Stimulated activated CD8-positive, alpha-beta memory T cell treated with anti-CD3 and anti-CD28 coated beads, Interleukin-7, amount 100 ng/mL, for 1 hour (primary cell): Measurements from ENCODE around the gene SMIM3.
"Not testable (repeated sequence)": the region's sequence is repeated elsewhere in the genome, so short reads cannot be mapped to it uniquely, and the experiment has no call there.

Experiments used
- DNase-seq, 2 donors: peaks; one replicate each; pipeline ENCODE4 v3.0.0-alpha.2; 2020; ENCODE audit warnings: low read depth in 2 of 2

SMIM3 gene, protein sequence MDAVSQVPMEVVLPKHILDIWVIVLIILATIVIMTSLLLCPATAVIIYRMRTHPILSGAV

DNA sequence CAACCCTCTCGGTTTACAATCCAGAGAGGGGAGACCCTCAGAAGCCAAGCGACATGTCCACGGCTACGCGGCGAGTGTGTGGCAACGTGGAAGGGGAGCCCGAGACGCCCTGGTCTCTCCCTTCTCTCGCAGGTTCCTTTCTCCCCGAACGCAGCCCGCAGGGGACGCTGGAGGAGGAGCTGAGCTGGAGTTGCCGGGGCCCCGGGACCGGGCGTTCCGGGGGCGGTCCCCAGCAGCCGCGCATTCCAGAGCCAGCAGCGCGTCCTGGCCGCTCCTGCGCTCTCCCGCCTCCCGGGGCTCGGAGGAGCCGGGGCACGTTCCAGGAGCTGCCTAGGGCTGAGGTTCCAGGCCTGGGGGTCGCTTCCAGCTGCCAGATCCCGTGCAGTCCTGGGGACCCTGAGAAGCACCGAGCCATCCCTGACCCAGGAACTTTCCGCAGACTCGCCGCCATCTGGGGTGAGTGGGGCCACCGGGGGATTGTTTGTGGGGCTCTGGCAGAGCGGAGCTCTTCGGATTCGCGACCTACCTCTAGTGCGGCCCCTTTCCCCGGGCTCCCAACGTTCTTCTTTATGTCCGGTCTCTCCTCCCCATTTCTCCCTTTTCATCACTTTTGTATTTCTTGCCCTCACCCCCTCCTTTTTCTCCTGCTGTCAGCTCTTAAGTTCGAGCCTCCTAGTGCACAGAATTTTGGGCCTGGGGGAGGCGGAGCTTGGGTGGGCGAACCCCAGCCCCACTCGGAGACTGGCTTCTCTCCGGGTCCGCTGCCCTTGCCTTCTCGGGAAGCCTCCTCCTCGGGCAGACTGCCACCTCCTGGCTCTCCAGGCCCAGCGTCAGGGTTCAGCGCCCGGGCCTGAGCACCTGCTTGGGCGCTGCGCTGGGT lies at the start of gene SMIM3:
Gene SMIM3, plus strand, starts transcription at position 241 of the 880 bp plus-strand sequence. CDS start 16,684 bp downstream, outside the sequence.
- no peak for DNase-seq

DNA sequence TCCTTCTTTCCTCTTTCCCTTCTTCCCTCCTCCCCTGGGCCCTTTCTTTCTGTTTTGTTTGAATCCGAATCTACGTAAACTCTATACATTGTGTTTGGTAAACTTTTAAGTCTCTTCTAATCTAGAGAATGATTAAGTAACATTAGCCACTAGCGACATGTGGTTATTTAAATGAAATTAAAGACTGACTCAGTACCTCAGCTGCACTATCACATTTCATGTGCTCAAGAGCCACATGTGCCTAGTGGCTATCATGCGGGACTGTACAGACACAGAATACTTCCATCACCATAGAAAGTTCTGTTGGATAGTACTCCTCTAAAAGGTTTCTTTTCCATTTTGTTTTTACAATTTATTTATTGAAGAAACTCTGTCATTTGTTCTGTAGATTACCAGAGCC lies 48.7 kb upstream of the SMIM3 start:
- no peak for DNase-seq

DNA sequence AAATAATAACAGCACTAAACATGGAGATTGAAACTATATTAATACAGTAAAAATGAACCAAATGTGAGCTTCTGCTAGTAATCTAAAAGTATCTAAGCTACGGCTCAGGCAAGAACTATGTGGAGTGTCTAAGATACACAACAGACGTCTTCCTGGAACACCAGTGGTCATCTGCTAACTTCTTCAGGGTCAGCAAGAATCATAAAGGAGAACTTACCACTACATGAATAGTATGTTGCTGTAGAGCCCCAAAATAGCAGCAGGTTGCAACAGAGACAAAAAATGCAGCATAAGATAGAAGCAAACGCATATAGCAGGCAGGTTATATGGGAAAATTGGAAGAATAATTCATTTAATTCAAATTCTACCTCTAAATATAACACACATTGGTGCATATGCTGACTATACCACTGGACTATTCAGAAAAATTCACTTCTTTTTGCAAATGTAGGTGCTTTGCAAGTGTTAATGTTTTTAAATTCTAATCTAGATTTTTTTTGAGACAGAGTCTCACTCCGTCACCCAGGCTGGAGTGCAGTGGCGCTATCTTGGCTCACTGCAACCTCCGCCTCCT lies 46.8 kb upstream of the SMIM3 start:
- DNase-seq, result no peak

DNA sequence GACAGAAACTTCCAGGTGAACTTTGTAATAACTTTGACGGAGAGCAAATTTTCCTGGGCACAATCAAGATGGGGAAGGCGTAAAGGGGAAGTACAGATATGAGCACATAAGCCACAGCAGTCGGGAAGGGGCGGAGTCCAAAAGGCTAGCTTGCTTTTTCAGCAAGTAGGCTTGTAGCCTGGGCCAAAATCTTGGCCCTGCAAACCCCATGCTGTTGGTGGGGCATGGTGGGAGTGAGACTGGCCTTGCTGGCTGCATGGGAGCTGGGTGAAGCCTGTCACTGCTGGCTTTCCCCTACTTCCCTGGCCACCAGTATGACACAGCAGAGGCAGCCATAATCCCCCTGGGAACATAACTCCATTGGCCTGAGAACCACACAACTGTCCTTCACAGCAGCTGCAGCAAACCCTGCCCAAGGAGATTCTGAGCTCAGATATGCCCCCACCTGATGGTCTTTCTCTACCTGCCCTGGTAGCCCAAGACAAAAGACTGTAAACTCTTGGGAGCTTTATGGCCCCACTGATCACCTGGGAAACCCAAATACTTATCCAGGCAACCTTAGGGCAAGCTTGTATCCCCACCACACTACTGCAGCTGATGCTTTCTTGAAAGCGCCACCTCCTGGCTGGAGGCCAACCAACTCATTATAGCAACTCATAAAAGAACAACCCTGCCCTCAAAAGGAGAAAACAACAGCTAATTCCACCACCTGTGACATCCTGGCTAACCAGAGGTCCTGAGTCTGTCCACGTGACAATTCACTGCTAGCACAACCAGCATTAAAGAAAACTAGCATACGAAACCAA lies 43.8 kb upstream of the SMIM3 start:
- DNase-seq, result no peak

DNA sequence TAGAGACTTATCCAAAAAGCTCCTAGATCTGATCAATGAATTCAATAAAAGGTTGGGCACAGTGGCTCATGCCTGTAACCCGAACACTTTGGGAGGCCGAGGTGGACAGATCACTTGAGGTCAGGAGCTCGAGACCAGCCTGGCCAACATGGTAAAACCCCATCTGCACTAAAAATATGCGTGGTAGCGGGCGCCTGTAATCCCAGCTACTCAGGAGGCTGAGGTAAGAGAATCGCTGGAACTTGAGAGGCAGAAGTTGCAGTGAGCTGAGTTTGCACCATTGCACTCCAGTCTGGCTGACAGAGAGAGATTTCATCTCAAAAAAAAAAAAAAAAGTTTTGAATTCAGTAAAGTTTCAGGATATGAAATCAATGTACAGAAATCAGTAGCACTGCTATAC lies 39.7 kb upstream of the SMIM3 start:
- DNase-seq, result no peak

DNA sequence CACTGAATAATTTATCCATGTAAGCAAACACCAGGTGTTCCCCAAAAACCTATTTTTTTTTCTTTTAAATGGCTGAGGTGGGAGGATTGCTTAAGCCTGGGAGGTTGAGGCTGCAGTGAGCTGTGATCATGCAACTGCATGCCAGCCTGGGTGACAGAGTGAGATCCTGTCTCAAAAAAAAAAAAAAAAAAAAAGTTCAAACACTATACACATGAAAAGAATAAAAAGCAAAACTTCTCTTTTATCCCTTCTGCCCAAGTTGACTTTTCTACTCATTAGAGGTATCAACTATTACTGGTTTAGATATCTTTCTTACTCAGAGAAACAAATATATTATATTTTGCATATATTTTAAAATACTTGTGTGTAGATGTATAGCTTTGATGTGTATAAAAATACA lies 37.6 kb upstream of the SMIM3 start:
- DNase-seq, result no peak

DNA sequence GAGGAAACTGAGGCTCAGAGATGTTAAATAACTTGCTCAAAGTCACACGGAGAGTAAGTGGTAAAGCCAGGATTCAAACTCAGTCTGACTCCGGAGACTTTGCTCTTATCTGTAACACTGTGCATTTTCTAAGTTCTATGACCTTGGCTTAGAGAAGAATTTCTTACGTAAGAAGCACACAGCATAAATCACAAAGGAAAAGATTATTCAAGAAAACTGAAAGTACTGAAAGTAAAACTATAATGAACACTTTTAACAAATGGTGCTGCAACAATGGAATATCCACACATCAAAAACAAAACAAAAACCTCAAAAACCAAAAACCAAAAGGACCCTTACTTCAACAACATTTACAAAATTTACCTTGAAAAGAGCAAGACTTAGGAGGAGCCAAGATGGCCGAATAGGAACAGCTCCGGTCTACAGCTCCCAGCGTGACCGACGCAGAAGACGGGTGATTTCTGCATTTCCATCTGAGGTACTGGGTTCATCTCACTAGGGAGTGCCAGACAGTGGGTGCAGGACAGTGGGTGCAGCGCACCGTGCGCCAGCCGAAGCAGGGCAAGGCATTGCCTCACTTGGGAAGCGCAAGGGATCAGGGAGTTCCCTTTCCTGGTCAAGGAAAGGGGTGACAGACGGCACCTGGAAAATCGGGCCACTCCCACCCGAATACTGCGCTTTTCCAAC lies 36.0 kb upstream of the SMIM3 start:
- DNase-seq, result not testable (repeated sequence)

DNA sequence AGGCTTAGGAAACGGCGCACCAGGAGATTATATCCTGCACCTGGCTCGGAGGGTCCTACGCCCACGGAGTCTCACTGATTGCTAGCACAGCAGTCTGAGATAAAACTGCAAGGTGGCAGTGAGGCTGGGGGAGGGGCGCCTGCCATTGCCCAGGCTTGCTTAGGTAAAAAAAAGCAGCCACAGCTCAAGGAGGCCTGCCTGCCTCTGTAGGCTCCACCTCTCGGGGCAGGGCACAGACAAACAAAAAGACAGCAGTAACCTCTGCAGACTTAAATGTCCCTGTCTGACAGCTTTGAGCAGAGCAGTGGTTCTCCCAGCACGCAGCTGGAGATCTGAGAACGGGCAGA lies 35.4 kb upstream of the SMIM3 start:
- DNase-seq, result not testable (repeated sequence)

DNA sequence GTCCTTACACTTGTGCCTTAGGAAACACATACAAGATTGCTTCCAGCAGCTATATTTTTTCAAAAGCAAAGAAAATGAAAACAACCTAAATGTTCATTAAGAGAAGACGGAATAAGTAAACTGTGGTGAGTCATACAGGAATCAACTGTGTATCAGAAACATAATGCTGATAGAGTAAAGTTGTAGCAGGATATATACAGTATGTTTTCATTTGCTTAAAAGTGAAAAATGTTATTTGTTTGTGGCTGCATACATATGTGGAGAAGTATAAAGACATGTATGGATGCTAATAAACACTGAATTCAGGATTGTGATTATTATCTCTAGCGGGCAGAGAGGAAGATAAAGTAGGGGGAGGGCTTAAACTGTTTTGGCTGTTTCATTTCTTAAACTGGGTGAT lies 28.1 kb upstream of the SMIM3 start:
- no peak for DNase-seq

DNA sequence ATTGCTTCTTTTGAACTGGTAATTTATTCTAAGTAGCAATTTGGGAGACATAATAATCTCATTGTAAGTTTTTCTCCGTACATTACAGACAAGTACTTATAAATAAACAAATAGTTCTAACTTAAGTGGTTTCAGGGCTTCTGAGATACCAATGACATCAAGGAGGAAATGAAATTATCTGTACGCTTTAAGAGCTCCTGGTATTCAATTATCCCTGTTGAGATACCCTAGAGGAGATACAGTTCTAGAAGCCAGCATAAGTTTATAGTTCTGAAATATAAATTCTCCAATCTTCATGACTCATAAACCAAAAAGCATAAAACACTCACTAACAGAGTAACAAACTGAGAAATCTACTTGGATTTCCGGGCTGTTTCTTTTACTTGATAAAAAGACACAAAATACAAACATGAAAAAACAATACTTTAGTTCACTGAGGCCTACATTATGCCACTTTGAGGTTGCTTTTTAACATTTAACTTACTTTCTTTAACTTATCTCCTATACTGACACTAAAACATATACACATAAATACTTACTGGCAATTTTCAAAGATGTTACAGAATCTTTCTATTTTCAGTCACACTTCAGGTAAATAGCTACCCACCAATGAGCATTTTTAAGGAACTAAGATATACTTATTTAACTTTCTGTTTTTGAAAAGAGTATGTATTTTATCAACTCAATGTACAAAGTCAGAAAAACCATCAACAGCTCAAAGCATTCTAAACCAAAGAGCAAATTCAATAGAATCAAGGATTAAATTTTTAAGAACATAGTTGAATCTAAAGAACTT lies 27.3 kb upstream of the SMIM3 start:
- DNase-seq, result no peak

DNA sequence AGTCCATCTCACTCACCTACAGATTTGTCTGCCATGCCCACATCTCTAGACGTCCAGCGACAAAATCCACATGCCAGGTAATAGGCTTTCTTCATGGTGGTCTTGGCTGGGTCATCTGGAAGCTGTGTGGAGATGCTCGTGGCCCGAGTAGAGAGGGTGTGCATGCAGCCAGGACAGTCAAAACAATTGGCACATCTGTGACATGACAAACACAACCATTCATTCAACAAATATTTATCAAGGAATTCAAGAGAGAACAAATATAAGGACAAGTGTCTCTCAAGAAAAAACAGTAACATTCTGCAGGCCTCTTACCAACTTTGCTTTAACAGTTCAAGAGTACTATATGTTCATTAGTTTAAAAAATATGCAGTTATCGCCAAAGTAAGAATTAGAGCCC lies 25.1 kb upstream of the SMIM3 start:
- DNase-seq, result no peak

DNA sequence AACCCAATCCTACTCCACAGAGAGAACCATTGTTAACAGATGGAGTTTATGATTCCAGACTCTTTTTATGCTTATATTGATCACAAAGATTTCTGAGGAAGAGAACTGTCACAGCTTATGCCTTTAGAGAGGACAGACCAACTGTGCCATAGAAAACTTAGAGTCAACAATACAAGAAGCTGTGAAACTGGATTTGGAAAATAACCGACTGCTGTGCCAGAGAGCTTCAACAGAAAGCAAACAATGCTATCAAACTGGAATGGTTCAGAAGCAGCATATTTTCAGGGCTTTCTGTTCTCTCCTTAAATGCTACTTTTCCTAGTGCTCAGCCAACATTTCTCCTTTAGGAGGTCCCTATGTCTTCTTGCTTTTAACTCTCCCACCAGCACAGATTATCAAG lies 24.7 kb upstream of the SMIM3 start:
- DNase-seq, result no peak

DNA sequence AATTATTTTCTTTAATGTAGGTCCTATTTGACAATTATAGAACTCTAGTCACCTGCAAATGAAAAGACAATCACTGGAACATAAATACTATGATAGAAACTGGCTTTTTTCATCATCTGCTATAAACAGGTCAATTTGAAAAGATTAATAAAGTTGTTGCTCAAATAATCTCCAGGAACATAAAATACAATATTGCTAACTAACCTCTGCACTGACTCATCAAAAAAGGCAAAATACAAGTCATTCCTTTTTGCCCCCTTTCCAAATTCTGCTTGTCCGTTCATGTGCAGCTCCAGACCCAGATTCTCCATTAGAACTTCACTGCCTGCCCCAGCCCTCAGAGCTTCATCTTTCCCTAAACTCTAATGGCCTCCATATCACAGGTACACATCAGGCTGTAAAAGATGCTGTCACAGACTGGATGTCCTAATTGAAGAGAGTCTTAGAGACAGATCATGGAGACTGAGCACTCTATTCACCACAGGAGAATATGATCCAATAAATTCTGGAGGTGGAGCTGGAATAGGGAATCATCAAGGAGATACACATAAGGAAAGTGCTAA lies 21.4 kb upstream of the SMIM3 start:
- DNase-seq, result no peak

DNA sequence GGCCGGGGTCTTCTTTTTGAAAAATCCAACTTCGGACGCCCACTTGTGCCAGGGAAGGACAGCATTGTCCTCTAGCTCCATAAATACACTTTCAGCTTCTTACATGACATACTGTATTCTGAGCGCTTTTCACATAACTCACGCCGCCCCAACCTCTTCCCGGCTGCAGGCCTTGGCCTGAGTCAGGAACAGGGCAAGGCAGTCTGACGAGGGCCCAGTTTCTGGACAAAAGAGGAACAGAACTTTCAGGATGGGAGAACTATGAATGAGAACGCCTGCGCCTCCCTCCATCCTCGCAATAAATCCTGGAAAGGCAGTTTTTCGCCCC lies 20.4 kb upstream of the SMIM3 start:
- no peak for DNase-seq

DNA sequence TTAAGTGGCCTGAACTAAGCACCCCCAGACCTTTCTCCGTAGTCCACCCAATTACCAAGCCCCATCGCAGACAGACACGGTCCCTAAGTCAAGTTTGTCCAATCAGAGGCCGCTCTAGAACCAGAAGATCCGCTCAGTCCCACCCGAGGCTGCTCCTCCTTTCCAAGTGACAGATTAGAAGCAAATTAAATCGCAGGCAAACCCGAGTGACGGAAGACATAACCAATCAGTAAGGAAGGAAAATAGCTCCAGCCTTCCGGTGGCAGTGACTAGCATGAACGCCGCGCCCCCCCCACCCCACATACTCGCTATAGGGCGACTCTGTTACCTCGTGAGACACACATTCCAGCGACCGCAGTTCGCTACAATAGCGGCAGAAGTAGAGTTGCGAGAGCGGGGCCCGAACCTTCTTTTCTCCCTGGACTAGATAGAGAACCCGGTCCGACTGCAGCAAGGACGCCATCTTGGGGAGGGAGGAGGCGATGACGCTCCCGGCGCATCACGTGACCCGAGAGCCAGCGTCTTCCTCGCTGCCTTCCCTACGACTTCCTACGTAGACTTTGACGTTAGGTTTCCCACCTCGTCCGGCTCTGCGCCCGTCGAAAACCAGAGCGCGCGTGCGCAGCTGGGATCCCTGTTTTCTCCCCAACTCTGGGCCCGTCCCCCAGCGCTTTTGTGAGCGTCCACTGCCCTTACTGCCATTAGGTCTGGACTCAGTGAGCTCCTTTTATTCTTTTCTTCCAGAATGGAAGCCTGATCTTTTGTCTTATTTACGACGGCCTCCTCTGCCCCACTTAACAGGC lies 19.8 kb upstream of the SMIM3 start, which contains the start of gene DCTN4:
Gene DCTN4, minus strand, starts transcription at position 487 of the 803 bp plus-strand sequence. Its CDS starts 24 bp downstream, at position 463.
- peak; percentile 86 to 87 for DNase-seq

DNA sequence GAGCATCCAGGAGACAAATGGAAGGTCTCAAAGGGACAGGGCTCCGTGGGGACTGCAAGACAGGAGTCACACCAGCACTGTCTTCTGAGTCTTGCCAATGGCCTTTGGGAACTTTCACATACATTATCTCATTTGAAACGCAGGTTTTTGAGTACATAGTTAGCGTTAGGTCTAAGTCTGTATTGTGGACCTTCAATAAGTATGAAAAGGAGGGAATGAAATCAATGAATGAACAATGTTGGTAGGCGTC lies 19.3 kb upstream of the SMIM3 start:
- no peak for DNase-seq

DNA sequence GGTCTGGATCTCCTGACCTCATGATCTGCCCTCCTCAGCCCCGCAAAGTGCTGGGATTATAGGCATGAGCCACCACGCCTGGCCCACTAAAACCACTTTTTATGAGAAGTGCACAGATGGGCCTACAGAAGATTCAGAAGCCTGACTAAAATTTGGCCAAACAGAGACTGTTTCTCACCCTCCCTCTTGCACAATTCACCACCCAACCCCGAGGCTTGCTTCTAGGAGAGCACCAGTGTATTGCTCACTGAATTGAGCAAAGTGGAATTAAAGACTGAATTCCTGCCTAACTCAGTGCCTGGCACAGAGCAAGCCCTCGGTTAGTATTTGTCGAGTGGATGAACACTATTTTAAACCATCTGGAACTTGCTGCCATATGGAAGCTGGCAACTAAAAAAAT lies 16.3 kb upstream of the SMIM3 start:
- no peak for DNase-seq

DNA sequence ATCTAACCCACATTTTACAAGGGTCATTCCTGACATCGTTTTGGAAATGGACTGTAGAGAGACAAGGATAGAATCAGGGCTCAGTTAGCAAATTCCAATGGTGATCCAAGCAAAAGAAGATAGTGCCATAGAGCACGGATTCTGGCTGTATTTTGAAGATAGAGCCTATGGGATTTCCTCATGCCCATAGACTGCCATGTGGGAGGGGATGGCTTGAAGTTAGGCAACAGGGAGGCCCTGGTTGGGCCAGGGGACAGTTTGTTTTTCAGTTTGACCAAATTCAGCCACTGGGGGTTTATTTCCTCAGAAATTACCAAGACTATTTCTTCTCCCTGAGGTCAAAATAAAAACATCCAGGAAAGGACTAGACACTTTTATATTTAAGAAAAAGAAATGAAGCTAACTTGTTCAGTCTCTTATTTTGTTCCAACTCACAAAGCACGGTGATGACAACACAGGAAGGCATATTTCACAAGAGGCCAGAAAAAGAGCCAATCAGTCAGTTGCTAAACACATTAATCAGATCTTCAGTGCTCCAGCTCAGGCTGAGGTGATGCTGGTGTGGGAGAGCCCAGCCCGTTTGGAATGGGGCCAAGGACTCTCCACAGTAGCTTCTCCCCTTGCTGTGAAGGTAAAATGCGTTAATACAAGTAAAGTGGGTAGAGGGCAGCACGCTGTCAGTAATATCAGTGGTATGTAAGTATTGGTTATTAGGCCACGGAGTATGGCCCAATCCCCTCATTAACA lies 15.4 kb upstream of the SMIM3 start:
- no peak for DNase-seq

DNA sequence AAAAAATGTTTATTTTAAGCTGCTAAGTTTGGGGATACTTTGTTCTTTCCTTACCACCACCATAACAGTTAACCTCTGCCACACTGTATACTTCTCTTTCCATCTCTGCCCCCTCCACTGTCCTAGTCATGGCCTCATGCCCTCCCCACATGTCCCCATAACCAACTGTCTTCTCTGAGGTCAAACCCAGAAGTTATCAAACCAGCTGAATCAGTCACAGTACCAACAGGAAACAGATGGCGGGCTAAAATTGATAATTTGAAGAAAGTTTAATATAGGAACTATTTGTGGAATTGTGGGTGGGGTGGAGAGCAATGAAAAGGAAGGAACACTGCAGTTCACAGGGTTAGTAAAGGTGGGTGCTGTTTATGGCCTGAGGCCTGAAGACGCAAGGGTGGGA lies 14.0 kb upstream of the SMIM3 start:
- DNase-seq, result no peak
